ENCODE data around the gene CFAP299.

- no peak for TF ChIP-seq CTCF (IDR thresholded peaks at IDR 0.05)
- TF ChIP-seq EP300 (IDR thresholded peaks at IDR 0.05), result no peak
- TF ChIP-seq POLR2A (IDR thresholded peaks at IDR 0.05), result no peak
- no peak for TF ChIP-seq POLR2AphosphoS5 (IDR thresholded peaks at IDR 0.05)
Observed at GRCh38 chr4:80925293-80925692, 589.8 kb downstream of the CFAP299 start.
